Effector memory CD4-positive, alpha-beta T cell (primary cell): ENCODE results near the gene ILF3.
"Not testable (repeated sequence)": the region's sequence is repeated elsewhere in the genome, so short reads cannot be mapped to it uniquely, and the experiment has no call there.

Source experiments
- DNase-seq, 3 donors: peaks; one replicate each; pipeline ENCODE4 v3.0.0-alpha.2; 2020
- H3K27ac ChIP-seq: 2 replicates; pipeline ENCODE4 v1.7.0; 2013; ENCODE audit warnings: mild to moderate bottlenecking, low read length, moderate library complexity; ENCODE audit not compliant: insufficient read depth, poor library complexity, severe bottlenecking
- H3K27me3 ChIP-seq: replicated peaks from 2 replicates; pipeline ENCODE4 v1.7.0; 2013; ENCODE audit warnings: mild to moderate bottlenecking, low read length; ENCODE audit not compliant: insufficient read depth, control insufficient read depth, poor library complexity, severe bottlenecking
- H3K36me3 ChIP-seq: 2 replicates; pipeline ENCODE4 v1.7.0; 2013; ENCODE audit warnings: mild to moderate bottlenecking, low read length, moderate library complexity; ENCODE audit not compliant: control insufficient read depth, insufficient read depth
- H3K4me1 ChIP-seq: 2 replicates; pipeline ENCODE4 v1.7.0; 2013; ENCODE audit warnings: low read length, mild to moderate bottlenecking; ENCODE audit not compliant: control insufficient read depth, insufficient read depth, poor library complexity, severe bottlenecking
- H3K4me3 ChIP-seq: 2 replicates; pipeline ENCODE4 v1.7.0; 2013; ENCODE audit warnings: low read length, low read depth, mild to moderate bottlenecking; ENCODE audit not compliant: insufficient read depth, poor library complexity, severe bottlenecking
- H3K9me3 ChIP-seq: 2 replicates; pipeline ENCODE4 v1.7.0; 2013; ENCODE audit warnings: mild to moderate bottlenecking, low read length, moderate library complexity; ENCODE audit not compliant: control insufficient read depth

Gene ILF3

GRCh38 chr19:10654610-10655456 is 687 bp downstream of the ILF3 start:
- H3K27ac ChIP-seq, result peak overlapping the region; percentile 99
- no peaks in the 10 kb centered on the region for H3K9me3 ChIP-seq
- H3K4me3 ChIP-seq, result peak overlapping the region; percentile 92
- no peaks in the 10 kb centered on the region for H3K27me3 ChIP-seq
- H3K4me1 ChIP-seq, result peaks cover 41% of the 10 kb centered on the region
- peak in 2 of 3 donors; percentile 49 to 52 for DNase-seq
- peaks cover 4% of the 10 kb centered on the region for H3K36me3 ChIP-seq

GRCh38 chr19:10655457-10656312 is 1.5 kb downstream of the ILF3 start:
- Histone ChIP-seq H3K4me1 (peaks cover 41% of the 10 kb centered on the region), H3K36me3 (peaks cover 7% of the 10 kb centered on the region), H3K4me3 (peak overlapping the region; percentile 86), H3K27me3 (no peaks in the 10 kb centered on the region), H3K27ac (peak overlapping the region; percentile 99), H3K9me3 (no peaks in the 10 kb centered on the region)
- DNase-seq, result no peak

GRCh38 chr19:10660346-10660745 is 6.2 kb downstream of the ILF3 start:
- H3K36me3 ChIP-seq, result peaks cover 7% of the 10 kb centered on the region
- no peak overlapping the region for H3K27ac ChIP-seq
- H3K9me3 ChIP-seq, result no peaks in the 10 kb centered on the region
- H3K4me1 ChIP-seq, result peaks cover 25% of the 10 kb centered on the region
- no peak for DNase-seq
- H3K4me3 ChIP-seq, result no peak overlapping the region
- no peaks in the 10 kb centered on the region for H3K27me3 ChIP-seq

- Histone ChIP-seq H3K9me3 (no peaks in the 10 kb centered on the region), H3K36me3 (peaks cover 5% of the 10 kb centered on the region), H3K4me3 (no peak overlapping the region), H3K27ac (no peak overlapping the region), H3K27me3 (no peaks in the 10 kb centered on the region), H3K4me1 (peaks cover 12% of the 10 kb centered on the region)
- no peak for DNase-seq
These were observed 7.8 kb downstream of the ILF3 start for GRCh38 chr19:10661946-10662345.

GRCh38 chr19:10662384-10663251 is 8.5 kb downstream of the ILF3 start:
- Histone ChIP-seq H3K36me3 (peaks cover 3% of the 10 kb centered on the region), H3K4me1 (peaks cover 7% of the 10 kb centered on the region), H3K9me3 (no peaks in the 10 kb centered on the region), H3K4me3 (no peak overlapping the region), H3K27ac (no peak overlapping the region), H3K27me3 (no peaks in the 10 kb centered on the region)
- DNase-seq, result no peak

GRCh38 chr19:10663252-10663563 is 9.1 kb downstream of the ILF3 start:
- H3K4me1 ChIP-seq, H3K4me3 ChIP-seq: not testable (repeated sequence)

GRCh38 chr19:10667867-10668266 is 13.7 kb downstream of the ILF3 start:
- no peak overlapping the region for H3K27ac ChIP-seq
- H3K4me3 ChIP-seq, result no peak overlapping the region
- no peaks in the 10 kb centered on the region for H3K27me3 ChIP-seq
- H3K36me3 ChIP-seq, result peaks cover 22% of the 10 kb centered on the region
- no peaks in the 10 kb centered on the region for H3K4me1 ChIP-seq
- DNase-seq, result no peak
- H3K9me3 ChIP-seq, result no peaks in the 10 kb centered on the region

More at GRCh38 chr19:10663252-10663563, 9.1 kb downstream of the ILF3 start:
- DNase-seq, H3K27me3 ChIP-seq, H3K9me3 ChIP-seq, H3K36me3 ChIP-seq, H3K27ac ChIP-seq: not testable (repeated sequence)

- no peak for DNase-seq
- Histone ChIP-seq H3K27me3 (no peaks in the 10 kb centered on the region), H3K4me1 (no peaks in the 10 kb centered on the region), H3K9me3 (no peaks in the 10 kb centered on the region), H3K4me3 (no peak overlapping the region), H3K36me3 (peaks cover 36% of the 10 kb centered on the region), H3K27ac (no peak overlapping the region)
These were observed 15.1 kb downstream of the ILF3 start for GRCh38 chr19:10669246-10669645.

GRCh38 chr19:10670182-10670581 is 16.0 kb downstream of the ILF3 start:
- H3K36me3 ChIP-seq, result peaks cover 36% of the 10 kb centered on the region
- no peaks in the 10 kb centered on the region for H3K9me3 ChIP-seq
- no peak overlapping the region for H3K27ac ChIP-seq
- no peak for DNase-seq
- no peaks in the 10 kb centered on the region for H3K4me1 ChIP-seq
- H3K27me3 ChIP-seq, result no peaks in the 10 kb centered on the region
- no peak overlapping the region for H3K4me3 ChIP-seq
